ENCODE measurements around the gene MAP2K5. TPM values are rescaled to one million over a fixed set of nuclear protein-coding genes. Genes with fewer than 3 reads are reported as not detected.

The MAP2K5 gene
- total RNA-seq, 1 donor from 2014 or later = 26.7 TPM

GRCh38 chr15:67707520-67708283 lies 165.2 kb downstream of the MAP2K5 start:
- ChIA-PET CTCF (no interaction called here), POLR2A (no interaction called here)
- Mint-ChIP-seq H3K4me1 (no peaks in the 10 kb centered on the region), H3K4me3 (no peak overlapping the region), H3K27ac (no peak overlapping the region), H3K36me3 (ENCODE audit: low read depth) (peaks cover 31% of the 10 kb centered on the region), H3K9me3 (no peaks in the 10 kb centered on the region), H3K27me3 (no peaks in the 10 kb centered on the region)
- TF ChIP-seq CTCF (IDR thresholded peaks at IDR 0.05) = no peak
- ATAC-seq (ENCODE audit: low read depth) (no peak), DNase-seq (no peak)
- intact Hi-C loops (cut with micrococcal nuclease) = no loop called here

DNA sequence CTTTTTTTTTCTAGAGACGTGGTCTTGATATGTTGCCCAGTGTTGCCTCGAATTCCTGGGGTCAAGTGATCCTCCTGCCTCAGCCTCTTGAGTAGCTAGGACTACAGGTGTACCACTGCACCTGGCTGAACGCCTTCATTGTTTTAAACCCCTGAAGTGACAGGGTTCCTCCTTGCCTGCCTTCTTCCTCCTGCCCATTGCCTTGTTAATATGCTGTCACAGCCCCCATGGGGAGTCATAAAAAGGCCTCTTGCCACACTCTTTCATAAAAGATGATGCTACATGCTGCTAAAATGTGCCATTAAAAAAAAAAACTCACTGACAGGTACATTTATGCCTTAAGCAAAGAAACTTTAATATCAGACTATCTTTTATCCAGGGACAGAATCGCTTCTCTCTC lies 166.0 kb downstream of the MAP2K5 start:
- ChIA-PET POLR2A (no interaction called here), CTCF (interaction anchor here (0.6 kb wide), 1 partner anchor 208 kb away, joined by 3 read pairs; no protein-coding TSS in a partner anchor)
- Mint-ChIP-seq H3K4me3 (no peak overlapping the region), H3K36me3 (ENCODE audit: low read depth) (peaks cover 28% of the 10 kb centered on the region), H3K9me3 (no peaks in the 10 kb centered on the region), H3K27me3 (no peaks in the 10 kb centered on the region), H3K4me1 (no peaks in the 10 kb centered on the region), H3K27ac (no peak overlapping the region)
- DNase-seq (no peak), ATAC-seq (ENCODE audit: low read depth) (no peak)
- TF ChIP-seq CTCF (IDR thresholded peaks at IDR 0.05) = no peak
- intact Hi-C loops (cut with micrococcal nuclease) = no loop called here

DNA sequence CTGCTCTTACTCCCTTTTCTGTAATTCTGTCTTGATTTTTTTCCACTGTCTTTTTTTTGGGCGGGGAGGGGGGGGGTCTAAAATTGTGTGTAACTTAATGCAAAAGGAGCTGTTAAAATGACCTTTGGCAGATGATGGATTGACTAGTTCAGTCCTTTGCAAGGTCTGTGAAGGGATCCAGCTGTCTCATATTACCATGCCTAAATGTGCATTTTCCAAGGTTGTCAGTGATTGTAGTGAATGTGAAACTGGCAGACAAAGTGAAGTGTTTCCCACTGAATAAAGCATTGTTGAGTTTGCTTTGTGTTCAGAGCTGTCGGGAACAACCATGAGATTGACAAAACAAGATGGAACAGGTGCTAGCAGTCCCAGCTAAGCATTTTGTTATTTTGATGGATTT lies 172.7 kb downstream of the MAP2K5 start:
- Mint-ChIP-seq H3K27ac (no peak overlapping the region), H3K36me3 (ENCODE audit: low read depth) (peaks cover 11% of the 10 kb centered on the region), H3K9me3 (no peaks in the 10 kb centered on the region), H3K27me3 (no peaks in the 10 kb centered on the region), H3K4me1 (no peaks in the 10 kb centered on the region), H3K4me3 (no peak overlapping the region)
- ChIA-PET POLR2A (no interaction called here), CTCF (no interaction called here)
- intact Hi-C loops (cut with micrococcal nuclease) = no loop called here
- no peak for TF ChIP-seq CTCF (IDR thresholded peaks at IDR 0.05)
- ATAC-seq (ENCODE audit: low read depth) (no peak), DNase-seq (no peak)

- Mint-ChIP-seq H3K27ac (no peak overlapping the region), H3K27me3 (no peaks in the 10 kb centered on the region), H3K4me3 (no peak overlapping the region), H3K4me1 (peaks cover 6% of the 10 kb centered on the region), H3K9me3 (no peaks in the 10 kb centered on the region), H3K36me3 (ENCODE audit: low read depth) (peaks cover 6% of the 10 kb centered on the region)
- CTCF ChIA-PET = no interaction called here
- POLR2A ChIA-PET = no interaction called here
- no peak for TF ChIP-seq CTCF (IDR thresholded peaks at IDR 0.05)
- intact Hi-C loops (cut with micrococcal nuclease) = no loop called here
- DNase-seq (no peak), ATAC-seq (ENCODE audit: low read depth) (no peak)
Observed at GRCh38 chr15:67716171-67716570, 173.7 kb downstream of the MAP2K5 start.

GRCh38 chr15:67717776-67718175 lies 175.3 kb downstream of the MAP2K5 start:
- TF ChIP-seq CTCF (IDR thresholded peaks at IDR 0.05) = no peak
- H3K4me1 Mint-ChIP-seq = peaks cover 6% of the 10 kb centered on the region
- no peak overlapping the region for H3K4me3 Mint-ChIP-seq
- H3K36me3 Mint-ChIP-seq (ENCODE audit: low read depth) = no peaks in the 10 kb centered on the region
- DNase-seq = no peak
- POLR2A ChIA-PET = no interaction called here
- no peaks in the 10 kb centered on the region for H3K9me3 Mint-ChIP-seq
- CTCF ChIA-PET = no interaction called here
- H3K27me3 Mint-ChIP-seq = no peaks in the 10 kb centered on the region
- intact Hi-C loops (cut with micrococcal nuclease) = no loop called here
- H3K27ac Mint-ChIP-seq = no peak overlapping the region
- no peak for ATAC-seq (ENCODE audit: low read depth)
